ENCODE results near the gene CCNL2.
A peak's percentile ranks its signal among the peaks of the same experiment; 100 is the strongest.

DNA sequence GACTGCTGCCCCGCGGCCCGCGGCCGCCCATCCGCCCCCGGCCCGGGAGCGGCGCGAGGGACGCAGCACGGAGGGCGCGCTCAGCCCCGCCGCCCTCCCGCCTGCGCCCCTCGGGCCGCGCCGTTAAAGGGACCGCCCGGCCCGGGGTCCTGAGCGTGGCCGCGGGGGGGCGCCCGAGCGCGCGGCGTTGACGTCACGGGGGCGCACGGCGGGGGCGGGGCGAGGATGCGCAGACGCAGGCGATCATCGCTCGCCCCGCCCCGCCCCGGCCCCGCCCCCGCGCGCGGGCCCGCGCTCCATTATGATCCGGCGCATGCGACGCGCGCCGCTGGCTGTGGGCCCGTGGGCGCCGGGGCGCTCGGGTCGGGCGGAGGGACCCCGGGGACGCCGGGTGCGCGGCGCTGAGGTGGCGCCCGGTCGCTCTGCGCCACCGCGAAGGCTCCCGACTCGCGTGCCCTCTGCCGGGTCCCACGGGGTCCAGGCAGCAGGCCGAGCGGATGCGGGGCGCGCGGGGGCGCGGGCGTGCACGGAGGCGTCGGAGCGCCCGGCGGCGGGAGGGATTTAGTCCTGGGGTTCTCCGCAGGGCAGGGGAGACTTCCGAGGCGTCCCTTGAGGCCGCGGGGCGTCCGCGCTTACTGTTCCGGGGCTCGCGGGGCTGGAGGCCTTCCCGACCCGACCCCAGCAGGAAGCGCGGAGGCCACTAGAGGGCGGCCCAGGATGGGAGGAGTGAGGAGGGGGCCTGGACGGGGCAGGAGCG, 49.7 kb downstream of the CCNL2 start, which contains the start of gene DVL1:
- TF ChIP-seq EP300 (IDR thresholded peaks at IDR 0.05; ENCODE audit: low read depth in 2 of 2, low read length in 2 of 2) (no peak), EP300 (CRISPR knock-in tag; IDR thresholded peaks at IDR 0.05; ENCODE audit: borderline replicate concordance) (no peak), SMARCE1 (IDR thresholded peaks at IDR 0.05; ENCODE audit: borderline replicate concordance) (no peak), TOE1 (CRISPR knock-in tag; IDR thresholded peaks at IDR 0.05) (no peak), CC2D1A (CRISPR knock-in tag; IDR thresholded peaks at IDR 0.05) (no peak), ZFP36 (IDR thresholded peaks at IDR 0.05; ENCODE audit: borderline replicate concordance, low read depth, low read length, partially characterized antibody) (no peak), TBL1XR1 (IDR thresholded peaks at IDR 0.05; ENCODE audit: borderline replicate concordance, low read length, partially characterized antibody) (no peak)
- TF ChIP-seq, protein P1, sequence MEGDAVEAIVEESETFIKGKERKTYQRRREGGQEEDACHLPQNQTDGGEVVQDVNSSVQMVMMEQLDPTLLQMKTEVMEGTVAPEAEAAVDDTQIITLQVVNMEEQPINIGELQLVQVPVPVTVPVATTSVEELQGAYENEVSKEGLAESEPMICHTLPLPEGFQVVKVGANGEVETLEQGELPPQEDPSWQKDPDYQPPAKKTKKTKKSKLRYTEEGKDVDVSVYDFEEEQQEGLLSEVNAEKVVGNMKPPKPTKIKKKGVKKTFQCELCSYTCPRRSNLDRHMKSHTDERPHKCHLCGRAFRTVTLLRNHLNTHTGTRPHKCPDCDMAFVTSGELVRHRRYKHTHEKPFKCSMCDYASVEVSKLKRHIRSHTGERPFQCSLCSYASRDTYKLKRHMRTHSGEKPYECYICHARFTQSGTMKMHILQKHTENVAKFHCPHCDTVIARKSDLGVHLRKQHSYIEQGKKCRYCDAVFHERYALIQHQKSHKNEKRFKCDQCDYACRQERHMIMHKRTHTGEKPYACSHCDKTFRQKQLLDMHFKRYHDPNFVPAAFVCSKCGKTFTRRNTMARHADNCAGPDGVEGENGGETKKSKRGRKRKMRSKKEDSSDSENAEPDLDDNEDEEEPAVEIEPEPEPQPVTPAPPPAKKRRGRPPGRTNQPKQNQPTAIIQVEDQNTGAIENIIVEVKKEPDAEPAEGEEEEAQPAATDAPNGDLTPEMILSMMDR (CRISPR knock-in tag; IDR thresholded peaks at IDR 0.05), result peak; percentile 78
